AG10803 (cell line): ENCODE measurements around the gene BCAN.
A peak's percentile ranks its signal among the peaks of the same experiment; 100 is the strongest.
"Not testable (repeated sequence)": the region's sequence is repeated elsewhere in the genome, so short reads cannot be mapped to it uniquely, and the experiment has no call there.

Source experiments
- DNase-seq: peaks from one replicate; pipeline ENCODE4 v3.0.0; 2010; ENCODE audit warnings: low read depth
- H3K4me3 ChIP-seq: 2 replicates; pipeline ENCODE4 v1.5.1; 2011; ENCODE audit warnings: mild to moderate bottlenecking, low read length, control low read depth
- CTCF ChIP-seq: conservative IDR thresholded peaks from 2 replicates; pipeline ENCODE4 v1.5.1; 2011; ENCODE audit warnings: mild to moderate bottlenecking, low read length, control low read depth, inconsistent platforms

Gene BCAN

GRCh38 chr1:156626079-156626438, 15.9 kb upstream of the BCAN start:
- DNase-seq, result no peak
- TF ChIP-seq CTCF, result no peak
- no peak overlapping the region for H3K4me3 ChIP-seq

- no peak overlapping the region for H3K4me3 ChIP-seq
- DNase-seq, result peak; percentile 27
- peak; percentile 67 for TF ChIP-seq CTCF
Observed at GRCh38 chr1:156627313-156627880, 14.5 kb upstream of the BCAN start.

- TF ChIP-seq CTCF, result no peak
- no peak overlapping the region for H3K4me3 ChIP-seq
- no peak for DNase-seq
Observed at GRCh38 chr1:156629823-156630449, 12.0 kb upstream of the BCAN start.

- not testable (repeated sequence) for DNase-seq
Observed at GRCh38 chr1:156631152-156631551, 10.8 kb upstream of the BCAN start.

GRCh38 chr1:156632355-156632754, 9.6 kb upstream of the BCAN start:
- no peak for DNase-seq
- H3K4me3 ChIP-seq, result no peak overlapping the region
- no peak for TF ChIP-seq CTCF

More at GRCh38 chr1:156631152-156631551, 10.8 kb upstream of the BCAN start:
- H3K4me3 ChIP-seq, result not testable (repeated sequence)

GRCh38 chr1:156638189-156638985, 3.5 kb upstream of the BCAN start:
- H3K4me3 ChIP-seq, result no peak overlapping the region
- no peak for TF ChIP-seq CTCF
- DNase-seq, result no peak

GRCh38 chr1:156639601-156640101, 2.3 kb upstream of the BCAN start:
- no peak for TF ChIP-seq CTCF
- H3K4me3 ChIP-seq, result no peak overlapping the region
- no peak for DNase-seq
